Dermis blood vessel endothelial cell (primary cell): ENCODE data around the gene CSTB. TPM values are rescaled to one million over a fixed set of nuclear protein-coding genes. Genes with fewer than 3 reads are reported as not detected.
A peak's percentile ranks its signal among the peaks of the same experiment; 100 is the strongest.

Experiments
- DNase-seq: peaks from one replicate; pipeline ENCODE4 v3.0.0; 2010
- total RNA-seq: library from RNA; depleted of rRNA; stranded (reverse); fragments of >200 nt; gene quantifications from 2 replicates; pipeline ENCODE4 v1.2.3, GENCODE V29; 2014

CSTB gene
- total RNA-seq, 1 donor from 2014 or later: 6.3 TPM

DNA sequence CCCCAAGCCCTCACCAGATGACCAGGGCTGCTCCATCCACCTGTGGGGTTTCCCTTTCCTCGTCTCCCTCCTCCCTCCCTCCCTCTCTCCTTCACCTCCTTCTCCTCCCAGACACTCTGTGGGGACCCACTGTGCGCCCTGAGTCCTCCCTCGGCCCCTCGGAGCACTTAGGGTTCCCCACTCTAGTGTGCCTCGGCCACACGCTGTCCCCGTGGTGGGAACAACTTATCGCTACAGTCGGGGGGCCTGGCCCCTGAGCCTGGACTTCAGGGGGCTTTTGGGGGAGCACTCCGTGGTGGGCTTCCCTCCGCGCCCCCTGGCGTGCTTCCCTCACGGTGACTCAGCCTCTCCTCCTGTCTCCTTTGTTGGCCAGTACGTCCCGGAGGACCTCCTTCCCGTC, 27.5 kb downstream of the CSTB start:
- DNase-seq: no peak

- no peak for DNase-seq
These were observed 30.2 kb downstream of the CSTB start for GRCh38 chr21:43745772-43746517.

DNA sequence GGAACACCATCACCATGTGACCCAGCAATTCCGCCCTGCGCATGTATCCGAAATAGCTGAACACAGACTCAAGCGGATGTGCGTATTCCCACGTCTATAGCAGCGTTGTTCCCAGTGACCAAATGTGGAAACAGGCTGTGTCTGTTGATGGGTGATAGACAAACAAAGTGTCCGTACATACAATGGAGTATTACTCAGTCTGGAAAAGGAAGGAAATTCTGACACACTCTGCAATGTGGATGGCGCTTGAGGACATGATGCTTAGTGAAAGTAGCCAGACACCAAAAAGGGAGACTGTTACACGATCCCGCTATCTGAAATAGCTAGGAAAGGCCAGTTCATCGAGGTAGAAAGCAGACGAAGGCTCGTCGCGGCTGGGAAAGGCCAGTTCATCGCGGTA, 31.4 kb downstream of the CSTB start:
- no peak for DNase-seq

DNA sequence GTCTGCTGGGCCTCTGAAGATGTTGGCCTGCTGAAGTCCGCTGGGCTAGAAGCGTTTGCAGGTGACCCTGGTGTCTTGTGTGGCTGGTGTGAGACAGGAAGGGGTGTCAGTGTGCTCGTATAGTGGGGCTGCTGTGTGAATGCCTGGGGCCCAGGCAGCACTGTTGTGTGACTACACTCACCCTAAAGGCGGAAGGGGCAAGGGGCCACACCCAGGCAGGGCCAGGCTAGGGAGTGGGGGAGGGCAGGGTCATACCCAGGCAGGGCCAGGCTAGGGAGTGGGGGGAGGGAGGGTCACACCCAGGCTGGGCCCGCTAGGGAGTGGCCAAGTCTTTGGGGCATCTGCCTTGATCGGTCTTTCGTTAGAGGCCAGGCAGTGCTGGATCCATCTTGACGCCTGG, 32.2 kb downstream of the CSTB start:
- no peak for DNase-seq

DNA sequence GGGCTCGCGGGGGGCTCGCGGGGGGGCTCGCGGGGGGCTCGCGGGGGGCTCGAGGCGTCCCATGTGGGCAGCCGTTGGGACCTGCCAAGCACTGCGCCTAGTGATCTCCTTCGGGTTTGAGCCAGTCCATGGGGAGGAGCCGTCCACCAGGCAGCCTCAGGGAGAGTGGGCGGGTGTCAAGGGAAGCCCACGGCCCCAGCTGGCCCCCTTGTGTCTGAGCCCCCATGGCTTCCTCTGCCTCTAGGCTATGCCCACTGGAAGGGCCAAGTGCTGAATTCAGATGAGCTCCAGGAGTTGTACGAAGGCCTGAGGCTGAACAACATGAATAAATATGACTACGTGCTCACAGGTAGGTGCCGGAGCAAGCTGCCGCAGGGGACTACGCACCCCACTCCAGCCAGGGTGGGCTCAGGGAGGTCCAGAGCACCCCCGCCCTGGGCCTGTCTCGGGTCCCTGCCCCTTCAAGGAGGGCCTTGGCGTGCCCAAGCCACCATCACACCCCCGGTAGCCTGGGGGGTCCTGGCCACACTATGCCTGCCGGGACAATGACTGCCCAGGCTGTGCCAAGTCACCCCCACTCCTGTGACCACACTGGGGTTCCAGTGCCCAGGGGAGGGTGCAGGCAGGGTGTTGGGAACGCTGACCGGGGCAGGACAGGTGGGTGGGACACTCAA, 34.5 kb downstream of the CSTB start:
- DNase-seq: no peak

- peak; percentile 37 for DNase-seq
These were observed 35.5 kb downstream of the CSTB start for GRCh38 chr21:43740497-43741156.

DNA sequence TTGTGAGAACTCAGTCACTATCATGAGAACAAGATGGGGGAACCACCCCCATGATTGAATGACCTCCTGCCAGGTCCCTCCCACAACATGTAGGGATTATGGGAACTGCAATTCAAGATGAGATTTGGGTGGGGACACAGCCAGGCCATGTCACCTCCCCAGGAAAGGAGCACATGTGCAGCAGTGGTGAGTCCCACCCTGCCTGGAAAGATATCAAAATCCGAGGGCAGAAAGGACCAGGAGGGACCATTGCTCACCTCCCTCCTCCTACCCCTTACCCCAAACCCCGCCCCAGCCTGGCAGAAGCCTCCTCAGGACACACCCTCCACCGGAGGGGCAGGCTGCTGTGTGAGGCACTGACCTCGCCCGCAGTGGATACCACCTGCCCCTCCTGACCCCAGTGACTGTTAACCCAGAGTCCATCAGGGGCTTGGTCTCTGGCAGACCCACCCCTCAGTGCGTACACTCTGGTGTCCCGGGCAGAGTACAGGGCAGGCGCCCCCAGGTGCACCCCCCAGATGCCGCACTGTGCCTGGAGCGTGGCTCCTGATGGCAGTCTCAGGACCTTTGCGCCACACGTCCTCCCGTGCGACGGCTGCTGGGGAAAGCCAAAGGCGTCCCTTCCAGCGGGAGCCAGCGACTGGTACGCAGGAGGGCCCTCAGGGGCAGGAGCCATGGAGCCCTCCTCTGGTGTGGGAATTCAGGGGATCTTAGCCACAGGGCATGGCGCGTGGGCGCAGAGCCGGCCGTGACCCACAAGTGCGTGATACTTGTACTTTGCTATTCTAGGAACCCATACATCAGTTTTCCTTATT, 36.3 kb downstream of the CSTB start:
- no peak for DNase-seq

GRCh38 chr21:43737158-43737950, 38.8 kb downstream of the CSTB start:
- DNase-seq: no peak

- peak; percentile 32 for DNase-seq
These were observed 39.8 kb downstream of the CSTB start for GRCh38 chr21:43736224-43736883.

GRCh38 chr21:43735236-43736091, 40.6 kb downstream of the CSTB start:
- DNase-seq: no peak

- no peak for DNase-seq
These were observed 41.2 kb downstream of the CSTB start for GRCh38 chr21:43734928-43735229.

GRCh38 chr21:43734131-43734927, 41.8 kb downstream of the CSTB start:
- DNase-seq: no peak

- no peak for DNase-seq
These were observed 42.5 kb downstream of the CSTB start for GRCh38 chr21:43733529-43734071.

GRCh38 chr21:43733060-43733459, 43.0 kb downstream of the CSTB start:
- no peak for DNase-seq

DNA sequence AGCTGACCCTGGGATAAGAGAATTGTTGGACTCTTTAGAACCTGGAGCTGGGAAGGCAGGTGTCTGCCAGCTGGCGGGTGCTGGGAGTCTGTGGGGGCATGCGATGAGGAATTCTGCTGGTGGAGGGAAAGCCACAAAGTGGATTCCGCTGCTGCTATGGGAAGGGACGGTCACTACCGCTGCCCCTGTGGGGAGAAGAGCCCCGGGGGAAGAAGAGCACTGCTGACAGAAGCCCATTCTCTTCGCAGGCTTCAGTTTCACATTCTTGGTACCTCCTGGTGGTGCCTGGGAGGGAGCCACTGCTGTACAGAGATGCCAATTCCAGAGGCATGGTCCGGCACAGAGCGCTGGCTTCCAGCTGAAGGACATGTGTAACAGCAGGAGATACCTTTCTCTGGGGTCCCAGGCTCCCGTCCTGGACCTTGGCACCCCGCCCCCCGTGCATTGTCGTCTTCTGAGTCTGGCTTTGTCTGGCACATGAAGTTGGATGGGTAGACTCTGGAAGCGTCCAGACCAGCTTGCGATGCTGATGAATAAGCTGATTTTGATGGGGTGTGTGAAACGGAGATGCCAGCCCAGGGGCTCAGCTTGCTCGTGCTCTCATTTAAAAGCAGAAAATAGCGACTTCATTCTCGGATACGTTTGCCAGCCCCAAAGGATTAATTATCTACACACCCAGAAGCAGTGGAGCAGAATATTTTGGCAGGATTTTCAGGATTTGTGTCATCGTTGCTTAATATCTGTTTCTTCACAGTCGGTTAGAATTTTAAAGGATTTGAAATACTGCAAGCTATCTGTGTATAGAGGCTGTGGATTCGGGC, 44.0 kb downstream of the CSTB start:
- DNase-seq: no peak

- no peak for DNase-seq
These were observed 44.6 kb downstream of the CSTB start for GRCh38 chr21:43731476-43731875.

DNA sequence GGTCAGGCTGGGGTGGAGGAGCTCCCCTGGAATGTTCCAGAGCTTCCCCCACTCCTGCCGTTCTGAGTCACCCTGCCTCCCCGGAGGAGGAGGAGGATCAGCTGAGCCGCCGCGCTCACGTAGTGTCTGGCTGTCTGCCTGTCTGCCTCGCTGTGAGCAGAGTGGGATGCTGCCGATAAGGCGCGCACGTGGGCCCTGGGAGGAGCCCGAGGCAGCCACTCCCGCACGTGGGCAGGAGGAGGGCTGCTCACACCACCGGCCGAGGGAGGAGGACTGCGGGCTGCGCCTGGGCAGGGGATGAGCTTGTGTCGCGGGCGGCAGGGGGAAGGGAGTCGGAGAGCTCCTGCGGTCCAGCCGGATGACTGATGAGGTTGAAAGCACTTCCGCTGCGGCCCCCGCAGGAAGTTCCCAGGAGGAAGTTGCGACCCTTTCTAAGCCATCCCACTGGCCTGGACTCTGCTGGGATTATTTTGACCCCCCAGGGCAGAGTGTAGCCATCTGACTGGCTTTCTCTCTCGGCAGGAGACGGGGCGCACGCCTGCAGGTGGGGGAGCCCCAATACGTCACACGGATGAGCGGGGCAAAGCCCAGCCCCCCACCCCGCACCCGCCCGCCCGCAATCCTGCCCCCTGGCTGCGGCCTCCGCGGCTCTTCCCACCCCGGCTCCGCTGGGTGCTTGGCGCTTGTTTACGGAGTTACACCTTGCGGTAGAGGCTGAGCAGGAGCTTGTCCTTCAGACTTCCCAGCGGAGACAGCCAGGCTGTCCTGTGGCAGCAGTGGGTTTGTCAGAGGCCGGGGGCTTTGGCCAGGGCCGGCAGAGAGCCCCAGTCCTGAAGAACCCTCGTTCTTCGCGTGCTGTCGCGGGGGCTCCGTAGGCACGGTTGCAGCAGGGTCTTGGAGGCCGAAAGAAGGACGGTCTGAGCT, 47.4 kb downstream of the CSTB start:
- DNase-seq: peak; percentile 91

GRCh38 chr21:43728154-43728466, 48.0 kb downstream of the CSTB start:
- no peak for DNase-seq
